ENCODE data around the gene ASPHD1.
"Not testable (repeated sequence)": the region's sequence is repeated elsewhere in the genome, so short reads cannot be mapped to it uniquely, and the experiment has no call there.

The ASPHD1 gene, protein sequence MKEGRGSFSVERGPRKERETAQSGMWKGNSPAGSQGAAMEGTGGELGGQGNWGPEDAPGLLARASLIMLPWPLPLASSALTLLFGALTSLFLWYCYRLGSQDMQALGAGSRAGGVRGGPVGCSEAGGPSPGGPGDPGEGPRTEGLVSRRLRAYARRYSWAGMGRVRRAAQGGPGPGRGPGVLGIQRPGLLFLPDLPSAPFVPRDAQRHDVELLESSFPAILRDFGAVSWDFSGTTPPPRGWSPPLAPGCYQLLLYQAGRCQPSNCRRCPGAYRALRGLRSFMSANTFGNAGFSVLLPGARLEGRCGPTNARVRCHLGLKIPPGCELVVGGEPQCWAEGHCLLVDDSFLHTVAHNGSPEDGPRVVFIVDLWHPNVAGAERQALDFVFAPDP

GRCh38 chr16:29900102-29900887 is at the start of gene ASPHD1:
TSS of gene ASPHD1 (plus strand) at chr16:29900488. CDS start at chr16:29900972, 484 bp downstream.
- peak; percentile 78 for DNase-seq (ENCODE audit: low read depth)

DNA sequence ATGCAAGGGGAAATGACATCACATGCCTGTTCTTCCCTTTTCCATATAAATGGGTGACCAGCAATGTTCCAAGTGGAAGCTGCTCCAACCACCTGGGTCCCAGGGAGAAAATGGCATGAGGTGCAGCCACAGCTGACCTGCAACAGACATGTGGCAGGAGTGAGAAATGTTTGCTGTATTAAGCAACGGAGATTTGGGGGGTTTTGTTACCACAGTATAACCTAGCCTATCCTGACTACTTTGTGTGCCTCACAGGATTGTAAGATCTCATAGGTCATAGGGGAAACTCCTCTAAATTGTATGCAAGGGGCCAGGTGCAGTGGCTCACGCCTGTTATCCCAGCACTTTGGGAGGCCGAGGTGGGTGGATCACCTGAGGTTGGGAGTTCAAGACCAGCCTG is 49.3 kb upstream of the ASPHD1 start:
- DNase-seq (ENCODE audit: low read depth), result no peak

- DNase-seq (ENCODE audit: low read depth), result peak; percentile 48
Observed at GRCh38 chr16:29852654-29853053, 47.6 kb upstream of the ASPHD1 start.

DNA sequence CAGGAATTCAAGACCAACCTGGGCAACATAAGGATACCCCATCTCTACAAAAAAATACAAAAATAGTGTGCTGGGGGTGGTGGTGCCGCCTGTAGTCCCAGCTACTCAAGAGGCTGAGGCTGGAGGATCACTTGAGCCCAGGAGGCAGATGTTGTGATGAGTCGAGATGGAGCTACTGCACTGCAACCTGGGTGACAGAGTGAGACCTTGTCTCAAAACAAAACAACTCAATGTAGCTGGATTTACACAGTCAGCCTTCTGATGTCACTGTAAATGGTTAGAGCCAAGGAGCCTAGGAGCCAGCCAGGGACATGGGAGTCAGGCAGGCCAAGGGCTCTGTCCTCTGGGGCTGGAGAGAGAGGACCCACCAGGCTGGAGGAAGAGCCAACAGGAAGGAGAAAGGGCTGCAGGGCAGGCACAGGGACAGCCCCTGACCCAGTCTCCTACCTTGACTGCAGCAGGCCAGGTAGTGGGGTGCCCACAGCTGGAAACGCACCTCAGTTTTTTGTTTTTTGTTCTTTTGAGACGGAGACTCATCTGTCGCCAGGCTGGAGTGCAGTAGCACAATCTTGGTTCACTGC is 45.7 kb upstream of the ASPHD1 start:
- no peak for DNase-seq (ENCODE audit: low read depth)

DNA sequence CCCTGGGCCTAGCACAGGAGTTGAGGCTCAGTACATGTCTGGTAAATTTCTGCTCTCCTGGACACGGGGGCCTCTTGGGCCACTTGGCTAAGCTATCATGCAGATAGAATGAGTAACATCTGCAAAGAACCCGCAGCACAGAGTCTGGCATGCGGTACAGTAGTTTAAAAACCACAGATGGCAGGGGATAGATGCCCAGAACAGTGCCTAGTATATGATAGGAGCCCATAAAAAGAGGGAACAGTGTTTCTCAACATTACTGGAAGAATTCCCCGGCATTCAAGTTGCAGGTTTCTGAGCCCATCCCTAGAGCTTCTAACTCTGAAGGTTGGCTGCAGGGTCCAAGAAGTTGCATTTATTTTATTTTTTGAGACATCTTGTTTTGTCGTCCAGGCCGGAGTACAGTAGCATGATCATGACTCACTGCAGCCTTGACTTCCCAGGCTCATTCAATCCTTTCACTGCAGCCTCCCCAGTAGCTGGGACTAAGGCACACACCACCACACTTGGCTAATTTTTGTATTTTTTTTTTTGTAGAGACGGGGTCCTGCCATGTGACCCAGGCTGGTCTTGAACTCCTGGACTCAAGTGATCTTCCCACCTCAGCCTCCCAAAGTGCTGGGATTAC is 43.0 kb upstream of the ASPHD1 start:
- DNase-seq (ENCODE audit: low read depth), result peak; percentile 54

GRCh38 chr16:29858149-29858849 is 42.0 kb upstream of the ASPHD1 start:
- DNase-seq (ENCODE audit: low read depth), result no peak

DNA sequence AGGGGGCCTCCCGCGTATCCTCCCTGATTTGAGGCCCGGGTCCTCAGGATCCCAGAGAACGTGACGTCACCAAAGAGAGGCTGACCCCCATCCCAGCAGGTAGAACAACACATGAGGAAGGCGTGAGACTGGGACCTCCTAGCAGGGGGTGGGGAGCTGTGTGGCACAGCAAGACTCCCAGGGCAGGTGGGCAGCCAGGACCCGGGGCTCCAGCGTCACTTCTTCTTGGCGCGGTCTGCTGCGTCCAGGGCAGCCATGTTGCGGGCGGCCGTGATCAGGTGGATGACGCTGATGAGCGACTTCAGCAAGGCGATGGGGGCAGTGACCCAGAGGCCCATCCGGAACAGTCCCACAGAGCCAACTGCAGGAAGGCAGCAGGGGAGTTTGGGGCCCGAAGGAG is 41.3 kb upstream of the ASPHD1 start:
- DNase-seq (ENCODE audit: low read depth), result no peak

- no peak for DNase-seq (ENCODE audit: low read depth)
Observed at GRCh38 chr16:29860218-29860617, 40.1 kb upstream of the ASPHD1 start.

DNA sequence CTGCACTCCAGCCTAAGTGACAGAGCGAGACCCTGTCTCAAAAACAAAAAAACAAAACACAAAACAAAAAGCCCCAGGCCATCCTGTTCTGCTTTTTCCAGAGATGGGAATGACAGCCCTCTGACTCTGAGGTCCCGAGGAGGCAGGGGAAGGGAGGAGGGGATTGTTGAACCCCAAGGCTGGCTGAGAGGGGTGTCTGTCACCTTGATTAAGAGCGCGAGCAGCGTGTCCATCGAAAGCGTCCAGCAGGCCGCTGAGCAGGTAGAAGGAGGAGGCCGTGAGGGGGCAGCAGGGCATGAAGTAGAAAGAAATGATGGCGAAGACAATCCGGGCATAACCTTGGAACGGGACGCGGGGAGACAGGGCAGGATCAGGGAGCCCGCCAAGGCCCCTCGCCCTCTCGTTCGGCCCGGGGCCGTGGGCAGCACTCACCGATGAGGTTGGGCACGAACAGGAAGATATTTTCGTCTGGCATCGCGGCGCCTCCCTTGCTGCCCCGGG is 37.9 kb upstream of the ASPHD1 start:
- DNase-seq (ENCODE audit: low read depth), result peak; percentile 27

- DNase-seq (ENCODE audit: low read depth), result peak; percentile 97
Observed at GRCh38 chr16:29862884-29863668, 37.2 kb upstream of the ASPHD1 start, which contains the start of gene CDIPT. TSS of gene CDIPT (minus strand) at chr16:29863226. CDS start at chr16:29862857, 369 bp downstream.

DNA sequence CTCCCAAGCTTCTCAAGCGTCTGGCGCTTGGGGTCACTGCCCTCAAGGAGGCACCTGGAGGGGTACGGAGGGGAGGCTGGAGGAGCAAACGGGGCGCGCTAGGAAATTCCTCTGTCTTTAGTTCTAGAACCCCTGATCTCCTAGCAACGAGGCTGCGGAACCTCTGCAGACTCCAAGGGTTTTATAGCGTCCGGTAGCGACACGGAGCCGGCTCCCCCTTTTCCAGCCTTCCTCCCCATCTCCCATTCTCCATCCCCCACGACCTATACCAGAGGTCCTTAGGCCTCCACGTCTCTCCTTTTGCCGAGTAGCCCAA is 36.7 kb upstream of the ASPHD1 start:
- DNase-seq (ENCODE audit: low read depth), result no peak

GRCh38 chr16:29864205-29864604 is 36.1 kb upstream of the ASPHD1 start:
- no peak for DNase-seq (ENCODE audit: low read depth)

GRCh38 chr16:29868396-29869009 is 31.8 kb upstream of the ASPHD1 start:
- DNase-seq (ENCODE audit: low read depth), result no peak

- not testable (repeated sequence) for DNase-seq (ENCODE audit: low read depth)
Observed at GRCh38 chr16:29869067-29869466, 31.2 kb upstream of the ASPHD1 start.

DNA sequence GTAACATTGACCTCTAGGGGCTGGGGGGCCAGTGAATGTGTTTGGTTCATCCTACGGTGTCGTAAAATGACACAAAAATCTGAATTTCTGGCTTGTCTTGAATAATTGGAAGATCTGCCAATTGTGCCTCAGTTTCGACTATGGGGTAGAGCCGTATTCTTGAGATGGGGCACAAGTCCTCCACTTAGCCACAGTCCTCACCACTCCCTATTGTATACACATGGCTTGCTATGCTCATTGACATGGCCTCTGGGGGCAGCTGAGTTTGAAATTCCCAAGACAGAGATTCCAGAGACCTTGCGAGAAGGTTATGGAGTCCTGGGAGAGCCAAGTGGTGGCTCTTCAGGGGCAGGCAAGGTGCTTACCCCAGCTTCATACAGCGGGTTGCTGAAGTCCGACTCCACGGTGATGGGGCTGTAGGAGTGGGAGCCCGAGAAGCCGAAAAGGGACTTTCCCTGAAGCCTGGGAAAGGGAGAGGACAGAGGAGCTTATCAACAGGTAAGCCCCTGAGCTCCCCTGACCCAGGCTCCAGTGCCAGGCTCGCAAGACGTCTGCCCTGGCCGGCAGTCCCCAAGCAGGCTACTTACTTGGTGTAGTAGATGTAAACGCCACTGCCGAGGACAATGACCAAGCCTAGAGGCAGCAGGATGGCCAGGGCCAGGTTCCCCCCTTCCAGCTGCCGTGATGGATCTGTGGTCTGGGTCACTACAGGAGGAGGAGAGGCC is 28.3 kb upstream of the ASPHD1 start:
- no peak for DNase-seq (ENCODE audit: low read depth)

- DNase-seq (ENCODE audit: low read depth), result no peak
Observed at GRCh38 chr16:29873319-29873718, 27.0 kb upstream of the ASPHD1 start.

- DNase-seq (ENCODE audit: low read depth), result no peak
Observed at GRCh38 chr16:29875206-29875605, 25.1 kb upstream of the ASPHD1 start.

GRCh38 chr16:29876217-29876593 is 24.1 kb upstream of the ASPHD1 start:
- DNase-seq (ENCODE audit: low read depth), result no peak

- DNase-seq (ENCODE audit: low read depth), result no peak
Observed at GRCh38 chr16:29876594-29877249, 23.6 kb upstream of the ASPHD1 start.
